Duodenal mucosa (tissue), 2 donors: Measurements from ENCODE around the gene SEC61A2.
"Not testable (repeated sequence)": the region's sequence is repeated elsewhere in the genome, so short reads cannot be mapped to it uniquely, and the experiment has no call there.

Source experiments
- H3K27ac ChIP-seq: one replicate; pipeline ENCODE4 v1.7.0; 2013; ENCODE audit warnings: low read depth, low read length
- H3K27me3 ChIP-seq, 2 donors: one replicate each; pipeline ENCODE4 v1.7.0; 2013; ENCODE audit warnings: low read length in 2 of 2, control low read depth in 1 of 2; ENCODE audit not compliant: insufficient read depth in 2 of 2, control insufficient read depth in 1 of 2
- H3K36me3 ChIP-seq, 2 donors: one replicate each; pipeline ENCODE4 v1.7.0; 2013; ENCODE audit warnings: low read length in 2 of 2, control low read depth in 1 of 2; ENCODE audit not compliant: insufficient read depth in 2 of 2, control insufficient read depth in 1 of 2
- H3K4me1 ChIP-seq, 2 donors: one replicate each; pipeline ENCODE4 v1.7.0; 2013; ENCODE audit warnings: low read length in 2 of 2, control low read depth in 1 of 2; ENCODE audit not compliant: insufficient read depth in 2 of 2, control insufficient read depth in 1 of 2
- H3K4me3 ChIP-seq, 2 donors: one replicate each; pipeline ENCODE4 v1.7.0; 2013; ENCODE audit warnings: low read length in 2 of 2, low read depth in 1 of 2
- H3K9ac ChIP-seq, 2 donors: one replicate each; pipeline ENCODE4 v1.7.0; 2013; ENCODE audit warnings: low read length in 2 of 2, low read depth in 1 of 2
- H3K9me3 ChIP-seq, 2 donors: one replicate each; pipeline ENCODE4 v1.7.0; 2013; ENCODE audit warnings: low read length in 2 of 2, control low read depth in 1 of 2; ENCODE audit not compliant: control insufficient read depth in 1 of 2

SEC61A2 gene

GRCh38 chr10:12156367-12157123 is 27.1 kb downstream of the SEC61A2 start:
- Histone ChIP-seq H3K36me3 (peaks cover 13 to 25% of the 10 kb centered on the region in 2 donors), H3K9ac (no peak overlapping the region)

GRCh38 chr10:12158111-12158510 is 28.6 kb downstream of the SEC61A2 start:
- H3K36me3 ChIP-seq: peaks cover 17 to 28% of the 10 kb centered on the region in 2 donors
- no peak overlapping the region for H3K27ac ChIP-seq

More at GRCh38 chr10:12156367-12157123, 27.1 kb downstream of the SEC61A2 start:
- no peaks in the 10 kb centered on the region for H3K27me3 ChIP-seq
- no peak overlapping the region for H3K4me3 ChIP-seq
- no peaks in the 10 kb centered on the region for H3K4me1 ChIP-seq
- H3K9me3 ChIP-seq: no peaks in the 10 kb centered on the region
- no peak overlapping the region for H3K27ac ChIP-seq

GRCh38 chr10:12160664-12161063 is 31.2 kb downstream of the SEC61A2 start:
- Histone ChIP-seq H3K27ac (no peak overlapping the region), H3K27me3 (no peaks in the 10 kb centered on the region), H3K36me3 (peaks cover 12 to 32% of the 10 kb centered on the region in 2 donors), H3K9me3 (no peaks in the 10 kb centered on the region), H3K4me1 (no peaks in the 10 kb centered on the region), H3K9ac (no peak overlapping the region), H3K4me3 (no peak overlapping the region)

More at GRCh38 chr10:12158111-12158510, 28.6 kb downstream of the SEC61A2 start:
- H3K27me3 ChIP-seq: no peaks in the 10 kb centered on the region
- no peak overlapping the region for H3K4me3 ChIP-seq
- H3K9me3 ChIP-seq: no peaks in the 10 kb centered on the region
- no peak overlapping the region for H3K9ac ChIP-seq
- H3K4me1 ChIP-seq: no peaks in the 10 kb centered on the region

- no peaks in the 10 kb centered on the region for H3K9me3 ChIP-seq
- peaks cover 22 to 48% of the 10 kb centered on the region in 2 donors for H3K36me3 ChIP-seq
- H3K4me3 ChIP-seq: no peak overlapping the region
- no peaks in the 10 kb centered on the region for H3K27me3 ChIP-seq
- H3K27ac ChIP-seq: no peak overlapping the region
- H3K9ac ChIP-seq: no peak overlapping the region
- no peaks in the 10 kb centered on the region for H3K4me1 ChIP-seq
Measured at GRCh38 chr10:12162927-12163326, 33.5 kb downstream of the SEC61A2 start.

- H3K27me3 ChIP-seq: no peaks in the 10 kb centered on the region
- H3K4me1 ChIP-seq: no peaks in the 10 kb centered on the region
- no peaks in the 10 kb centered on the region for H3K9me3 ChIP-seq
- H3K36me3 ChIP-seq: peaks cover 24 to 49% of the 10 kb centered on the region in 2 donors
- H3K27ac ChIP-seq: no peak overlapping the region
- no peak overlapping the region for H3K9ac ChIP-seq
- no peak overlapping the region for H3K4me3 ChIP-seq
Measured at GRCh38 chr10:12164085-12164484, 34.6 kb downstream of the SEC61A2 start.

GRCh38 chr10:12165036-12165435 is 35.6 kb downstream of the SEC61A2 start:
- no peaks in the 10 kb centered on the region for H3K4me1 ChIP-seq
- H3K9me3 ChIP-seq: no peaks in the 10 kb centered on the region
- peaks cover 33 to 58% of the 10 kb centered on the region in 2 donors for H3K36me3 ChIP-seq
- no peak overlapping the region for H3K27ac ChIP-seq
- no peak overlapping the region for H3K4me3 ChIP-seq
- no peaks in the 10 kb centered on the region for H3K27me3 ChIP-seq
- H3K9ac ChIP-seq: no peak overlapping the region

- Histone ChIP-seq H3K9me3 (no peaks in the 10 kb centered on the region), H3K27me3 (no peaks in the 10 kb centered on the region), H3K4me3 (no peak overlapping the region), H3K27ac (no peak overlapping the region), H3K4me1 (no peaks in the 10 kb centered on the region), H3K36me3 (peaks cover 37 to 63% of the 10 kb centered on the region in 2 donors), H3K9ac (no peak overlapping the region)
Measured at GRCh38 chr10:12165999-12166775, 36.7 kb downstream of the SEC61A2 start.

GRCh38 chr10:12171512-12171911 is 42.0 kb downstream of the SEC61A2 start:
- H3K9ac ChIP-seq, H3K4me3 ChIP-seq, H3K9me3 ChIP-seq, H3K27me3 ChIP-seq, H3K27ac ChIP-seq, H3K4me1 ChIP-seq: not testable (repeated sequence)
- peaks cover 42 to 72% of the 10 kb centered on the region in 2 donors for H3K36me3 ChIP-seq

- no peaks in the 10 kb centered on the region for H3K9me3 ChIP-seq
- no peak overlapping the region for H3K27ac ChIP-seq
- H3K4me3 ChIP-seq: no peak overlapping the region
- peaks cover 0 to 5% of the 10 kb centered on the region in 2 donors for H3K4me1 ChIP-seq
- no peak overlapping the region for H3K9ac ChIP-seq
- no peaks in the 10 kb centered on the region for H3K27me3 ChIP-seq
- H3K36me3 ChIP-seq: peaks cover 16 to 30% of the 10 kb centered on the region in 2 donors
Measured at GRCh38 chr10:12177642-12178041, 48.2 kb downstream of the SEC61A2 start.

GRCh38 chr10:12179606-12180170 is 50.2 kb downstream of the SEC61A2 start:
- Histone ChIP-seq H3K27ac (no peak overlapping the region), H3K4me3 (no peak overlapping the region), H3K9me3 (no peaks in the 10 kb centered on the region), H3K27me3 (no peaks in the 10 kb centered on the region), H3K4me1 (peaks cover 0 to 5% of the 10 kb centered on the region in 2 donors), H3K9ac (no peak overlapping the region), H3K36me3 (peaks cover 14 to 15% of the 10 kb centered on the region in 2 donors)
